Measurements from ENCODE around the gene TLE4. TPM values are rescaled to one million over a fixed set of nuclear protein-coding genes. Genes with fewer than 3 reads are reported as not detected.

Gene TLE4
- polyA plus RNA-seq, 2 of the 4 experiments (the other 2 are of a cell fraction), result 14.3 to 23.1 TPM

DNA sequence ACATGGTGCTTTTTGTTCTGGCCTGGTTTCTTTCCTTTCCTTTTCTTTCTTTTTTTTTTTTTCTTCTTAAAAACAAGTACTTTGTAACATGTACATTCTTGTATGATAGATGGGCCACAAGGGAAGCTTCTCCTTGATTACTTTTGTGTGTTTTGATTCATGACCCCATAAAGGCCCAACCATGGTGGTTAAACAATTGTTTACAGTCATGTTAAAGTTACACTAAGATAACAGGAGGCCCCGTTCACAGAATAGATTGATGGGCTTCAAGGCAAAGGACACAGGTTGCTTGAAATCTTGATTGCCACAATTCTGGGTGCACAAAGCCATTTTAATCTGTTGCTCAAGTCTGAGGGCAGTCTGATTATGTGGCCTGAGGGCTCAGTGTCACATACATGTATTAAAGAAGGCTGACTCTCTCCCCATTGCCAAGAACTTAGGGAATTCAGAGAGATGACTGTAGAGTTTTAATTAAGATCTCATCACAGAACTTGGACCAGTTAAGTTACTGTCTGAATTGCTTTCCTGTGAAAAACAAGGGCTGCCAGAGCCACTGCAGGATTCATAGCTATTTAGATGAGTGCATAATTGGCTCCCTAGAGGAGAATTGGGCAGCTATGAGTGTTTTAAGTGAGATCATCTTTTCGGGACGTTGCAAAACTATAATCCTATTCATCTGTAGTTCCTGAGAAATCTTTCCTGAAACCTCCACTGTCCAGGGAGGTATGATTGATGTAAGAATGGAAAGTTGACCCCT lies 163.4 kb downstream of the TLE4 start:
- Histone ChIP-seq H3K4me2 (no peak overlapping the region), H3K4me1 (no peaks in the 10 kb centered on the region), H3K9me3 (0 out of 3 replicates have a peak, but pooled peaks cover 3% of the 10 kb centered on the region), H3K27ac (no peak overlapping the region), H3K4me3 (no peak overlapping the region)
- TF ChIP-seq, protein P1, sequence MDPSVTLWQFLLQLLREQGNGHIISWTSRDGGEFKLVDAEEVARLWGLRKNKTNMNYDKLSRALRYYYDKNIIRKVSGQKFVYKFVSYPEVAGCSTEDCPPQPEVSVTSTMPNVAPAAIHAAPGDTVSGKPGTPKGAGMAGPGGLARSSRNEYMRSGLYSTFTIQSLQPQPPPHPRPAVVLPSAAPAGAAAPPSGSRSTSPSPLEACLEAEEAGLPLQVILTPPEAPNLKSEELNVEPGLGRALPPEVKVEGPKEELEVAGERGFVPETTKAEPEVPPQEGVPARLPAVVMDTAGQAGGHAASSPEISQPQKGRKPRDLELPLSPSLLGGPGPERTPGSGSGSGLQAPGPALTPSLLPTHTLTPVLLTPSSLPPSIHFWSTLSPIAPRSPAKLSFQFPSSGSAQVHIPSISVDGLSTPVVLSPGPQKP (IDR thresholded peaks at IDR 0.05; ENCODE audit: low read depth, low read length), result no peak
- TF ChIP-seq POLR2A (IDR thresholded peaks at IDR 0.05; ENCODE audit: low read length) (no peak), JUNB (IDR thresholded peaks at IDR 0.05) (no peak), NPAS2 (CRISPR knock-in tag; IDR thresholded peaks at IDR 0.05; ENCODE audit: borderline replicate concordance) (no peak), HOXB13 (CRISPR knock-in tag; IDR thresholded peaks at IDR 0.05; ENCODE audit: low read depth) (no peak)
- TF ChIP-seq, protein P2, sequence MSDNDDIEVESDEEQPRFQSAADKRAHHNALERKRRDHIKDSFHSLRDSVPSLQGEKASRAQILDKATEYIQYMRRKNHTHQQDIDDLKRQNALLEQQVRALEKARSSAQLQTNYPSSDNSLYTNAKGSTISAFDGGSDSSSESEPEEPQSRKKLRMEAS (IDR thresholded peaks at IDR 0.05), result no peak
- TF ChIP-seq, protein P3, sequence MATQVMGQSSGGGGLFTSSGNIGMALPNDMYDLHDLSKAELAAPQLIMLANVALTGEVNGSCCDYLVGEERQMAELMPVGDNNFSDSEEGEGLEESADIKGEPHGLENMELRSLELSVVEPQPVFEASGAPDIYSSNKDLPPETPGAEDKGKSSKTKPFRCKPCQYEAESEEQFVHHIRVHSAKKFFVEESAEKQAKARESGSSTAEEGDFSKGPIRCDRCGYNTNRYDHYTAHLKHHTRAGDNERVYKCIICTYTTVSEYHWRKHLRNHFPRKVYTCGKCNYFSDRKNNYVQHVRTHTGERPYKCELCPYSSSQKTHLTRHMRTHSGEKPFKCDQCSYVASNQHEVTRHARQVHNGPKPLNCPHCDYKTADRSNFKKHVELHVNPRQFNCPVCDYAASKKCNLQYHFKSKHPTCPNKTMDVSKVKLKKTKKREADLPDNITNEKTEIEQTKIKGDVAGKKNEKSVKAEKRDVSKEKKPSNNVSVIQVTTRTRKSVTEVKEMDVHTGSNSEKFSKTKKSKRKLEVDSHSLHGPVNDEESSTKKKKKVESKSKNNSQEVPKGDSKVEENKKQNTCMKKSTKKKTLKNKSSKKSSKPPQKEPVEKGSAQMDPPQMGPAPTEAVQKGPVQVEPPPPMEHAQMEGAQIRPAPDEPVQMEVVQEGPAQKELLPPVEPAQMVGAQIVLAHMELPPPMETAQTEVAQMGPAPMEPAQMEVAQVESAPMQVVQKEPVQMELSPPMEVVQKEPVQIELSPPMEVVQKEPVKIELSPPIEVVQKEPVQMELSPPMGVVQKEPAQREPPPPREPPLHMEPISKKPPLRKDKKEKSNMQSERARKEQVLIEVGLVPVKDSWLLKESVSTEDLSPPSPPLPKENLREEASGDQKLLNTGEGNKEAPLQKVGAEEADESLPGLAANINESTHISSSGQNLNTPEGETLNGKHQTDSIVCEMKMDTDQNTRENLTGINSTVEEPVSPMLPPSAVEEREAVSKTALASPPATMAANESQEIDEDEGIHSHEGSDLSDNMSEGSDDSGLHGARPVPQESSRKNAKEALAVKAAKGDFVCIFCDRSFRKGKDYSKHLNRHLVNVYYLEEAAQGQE (IDR thresholded peaks at IDR 0.05), result no peak
- no peak for ATAC-seq
- ChIA-PET CTCF (no interaction called here), POLR2A (no interaction called here)
- WGBS (ENCODE audit: missing lambda C conversion rate), result 67% methylated on average over 3 of the region's 3 CpGs
- FAIRE-seq, result no peak
- no peak for DNase-seq (ENCODE audit: low read depth in 1 of 2, low spot score in 1 of 2)

DNA sequence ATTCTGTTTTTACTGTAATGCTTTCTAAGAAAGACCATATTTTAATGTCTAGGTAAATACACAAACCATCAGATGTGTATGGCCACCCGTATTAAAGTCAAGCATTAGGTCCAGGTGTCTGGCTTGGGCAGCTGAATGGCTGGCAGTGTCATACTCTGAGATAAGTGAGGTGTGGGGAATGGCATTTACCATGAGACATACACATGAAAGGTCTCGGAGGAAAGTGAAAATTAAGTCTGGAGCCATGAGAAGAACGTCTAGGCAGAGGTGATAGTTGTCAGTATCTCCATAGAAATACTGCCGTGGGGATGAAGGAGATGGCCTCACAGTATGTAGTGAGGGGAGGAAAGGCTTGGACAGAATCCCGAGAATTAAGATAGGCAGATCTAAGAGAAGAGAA lies 164.3 kb downstream of the TLE4 start:
- DNase-seq (ENCODE audit: low read depth in 1 of 2, low spot score in 1 of 2), result no peak
- 0 out of 3 replicates have a peak, but pooled peaks cover 3% of the 10 kb centered on the region for H3K9me3 ChIP-seq
- no peak overlapping the region for H3K4me2 ChIP-seq
- H3K4me3 ChIP-seq, result no peak overlapping the region
- CTCF ChIA-PET, result no interaction called here
- TF ChIP-seq, protein P4, sequence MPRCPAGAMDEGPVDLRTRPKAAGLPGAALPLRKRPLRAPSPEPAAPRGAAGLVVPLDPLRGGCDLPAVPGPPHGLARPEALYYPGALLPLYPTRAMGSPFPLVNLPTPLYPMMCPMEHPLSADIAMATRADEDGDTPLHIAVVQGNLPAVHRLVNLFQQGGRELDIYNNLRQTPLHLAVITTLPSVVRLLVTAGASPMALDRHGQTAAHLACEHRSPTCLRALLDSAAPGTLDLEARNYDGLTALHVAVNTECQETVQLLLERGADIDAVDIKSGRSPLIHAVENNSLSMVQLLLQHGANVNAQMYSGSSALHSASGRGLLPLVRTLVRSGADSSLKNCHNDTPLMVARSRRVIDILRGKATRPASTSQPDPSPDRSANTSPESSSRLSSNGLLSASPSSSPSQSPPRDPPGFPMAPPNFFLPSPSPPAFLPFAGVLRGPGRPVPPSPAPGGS (IDR thresholded peaks at IDR 0.05), result no peak
- TF ChIP-seq JUNB (IDR thresholded peaks at IDR 0.05) (no peak), PHF8 (IDR thresholded peaks at IDR 0.05; ENCODE audit: borderline replicate concordance, low read depth) (no peak), MAFK (IDR thresholded peaks at IDR 0.05; ENCODE audit: partially characterized antibody) (no peak), SMC3 (IDR thresholded peaks at IDR 0.05) (no peak), ESRRA (IDR thresholded peaks at IDR 0.05; ENCODE audit: borderline replicate concordance, low read length) (no peak), HOXA7 (CRISPR knock-in tag; IDR thresholded peaks at IDR 0.05) (no peak), FOSB (CRISPR knock-in tag; IDR thresholded peaks at IDR 0.05) (no peak), CEBPB (IDR thresholded peaks at IDR 0.05) (no peak), RCOR1 (IDR thresholded peaks at IDR 0.05; ENCODE audit: low read depth, low read length) (no peak)
- TF ChIP-seq, protein P5, sequence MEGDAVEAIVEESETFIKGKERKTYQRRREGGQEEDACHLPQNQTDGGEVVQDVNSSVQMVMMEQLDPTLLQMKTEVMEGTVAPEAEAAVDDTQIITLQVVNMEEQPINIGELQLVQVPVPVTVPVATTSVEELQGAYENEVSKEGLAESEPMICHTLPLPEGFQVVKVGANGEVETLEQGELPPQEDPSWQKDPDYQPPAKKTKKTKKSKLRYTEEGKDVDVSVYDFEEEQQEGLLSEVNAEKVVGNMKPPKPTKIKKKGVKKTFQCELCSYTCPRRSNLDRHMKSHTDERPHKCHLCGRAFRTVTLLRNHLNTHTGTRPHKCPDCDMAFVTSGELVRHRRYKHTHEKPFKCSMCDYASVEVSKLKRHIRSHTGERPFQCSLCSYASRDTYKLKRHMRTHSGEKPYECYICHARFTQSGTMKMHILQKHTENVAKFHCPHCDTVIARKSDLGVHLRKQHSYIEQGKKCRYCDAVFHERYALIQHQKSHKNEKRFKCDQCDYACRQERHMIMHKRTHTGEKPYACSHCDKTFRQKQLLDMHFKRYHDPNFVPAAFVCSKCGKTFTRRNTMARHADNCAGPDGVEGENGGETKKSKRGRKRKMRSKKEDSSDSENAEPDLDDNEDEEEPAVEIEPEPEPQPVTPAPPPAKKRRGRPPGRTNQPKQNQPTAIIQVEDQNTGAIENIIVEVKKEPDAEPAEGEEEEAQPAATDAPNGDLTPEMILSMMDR (IDR thresholded peaks at IDR 0.05), result no peak
- no peak for FAIRE-seq
- POLR2A ChIA-PET, result interaction anchor here (1.4 kb wide), 1 partner anchor 165 kb away, joined by 3 read pairs; no protein-coding TSS in a partner anchor
- ATAC-seq, result no peak
- H3K27ac ChIP-seq, result no peak overlapping the region
- no peaks in the 10 kb centered on the region for H3K4me1 ChIP-seq
- WGBS (ENCODE audit: missing lambda C conversion rate), result 60% methylated on average over 5 of the region's 5 CpGs

All from A549 (cell line).